MCF 10A (cell line): ENCODE data around the gene FAM240A. TPM values are rescaled to one million over a fixed set of nuclear protein-coding genes. Genes with fewer than 3 reads are reported as not detected.

Experiments used
- BruUV-seq: library from RNA; stranded (reverse); fragments of 400-500 nt; replicated peaks from 2 replicates; lab custom pipeline; 2021; lab: Mats Ljungman, UMichigan
- CTCF ChIA-PET: fragments of 300-600 bp; sonication (Branson Sonifier 250); formaldehyde crosslinking; extraction: SDS; loops from one replicate; lab custom pipeline; 2021; ENCODE audit warnings: antibody characterized with exemption, inconsistent platforms; lab: Yijun Ruan, JAX
- POLR2A ChIA-PET: fragments of 300-600, 350-650 bp; sonication (Branson Sonifier 250); formaldehyde crosslinking; extraction: SDS; loops from one replicate; lab custom pipeline; 2020; ENCODE audit warnings: antibody characterized with exemption, inconsistent platforms; lab: Yijun Ruan, JAX
- DNase-seq: peaks from one replicate; pipeline ENCODE4 v3.0.0-alpha.2; 2018; ENCODE audit not compliant: unreplicated experiment
- H3K27ac Mint-ChIP-seq: one replicate; pipeline ENCODE4 v1.8.0; 2022; ENCODE audit warnings: mild to moderate bottlenecking, low read depth, mixed read lengths; ENCODE audit not compliant: unreplicated experiment
- H3K27me3 Mint-ChIP-seq: one replicate; pipeline ENCODE4 v1.8.0; 2022; ENCODE audit warnings: mixed read lengths; ENCODE audit not compliant: insufficient read depth, unreplicated experiment
- H3K36me3 Mint-ChIP-seq: one replicate; pipeline ENCODE4 v1.8.0; 2022; ENCODE audit warnings: mild to moderate bottlenecking, moderate library complexity, mixed read lengths; ENCODE audit not compliant: insufficient read depth, unreplicated experiment
- H3K4me1 Mint-ChIP-seq: one replicate; pipeline ENCODE4 v1.8.0; 2022; ENCODE audit warnings: mixed read lengths; ENCODE audit not compliant: insufficient read depth, unreplicated experiment
- H3K4me3 Mint-ChIP-seq: one replicate; pipeline ENCODE4 v1.8.0; 2022; ENCODE audit warnings: mild to moderate bottlenecking, moderate library complexity, mixed read lengths; ENCODE audit not compliant: unreplicated experiment
- H3K9me3 Mint-ChIP-seq: one replicate; pipeline ENCODE4 v1.8.0; 2022; ENCODE audit warnings: mixed read lengths; ENCODE audit not compliant: unreplicated experiment
- CTCF ChIP-seq: fragments of 200-600 bp; IDR thresholded peaks from one replicate; pipeline ENCODE4 v1.8.0; 2022; ENCODE audit warnings: antibody characterized with exemption, mild to moderate bottlenecking; ENCODE audit not compliant: unreplicated experiment
- intact Hi-C: fragments of 100-400 bp; cut with micrococcal nuclease; formaldehyde crosslinking; loops from 2 replicates; pipeline ENCODE4 v1.14.1; 2022
- total RNA-seq: library from RNA; stranded (reverse); gene quantifications from 2 replicates; pipeline ENCODE4 v1.2.3, GENCODE V29; 2022

Gene FAM240A
- total RNA-seq, 1 experiment from 2014 or later: not detected

DNA sequence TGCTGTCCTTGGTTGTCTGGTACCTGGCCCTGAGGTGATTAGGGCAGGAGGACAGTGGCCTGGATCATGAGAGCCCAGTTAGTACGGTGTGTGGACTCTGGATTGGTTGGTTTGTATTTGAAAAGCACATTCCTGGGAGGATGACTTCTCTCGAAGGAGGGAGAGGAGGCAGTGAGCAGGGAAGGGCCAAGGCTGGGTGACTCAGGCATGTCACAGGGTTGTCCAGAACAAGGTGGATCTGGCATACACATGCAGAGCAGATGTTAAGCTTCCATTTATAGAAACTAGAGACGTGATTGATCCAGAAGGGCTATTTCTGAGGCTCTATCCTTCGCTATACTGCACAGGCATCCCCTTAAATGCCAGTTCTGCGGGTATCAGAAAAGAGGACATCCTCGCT lies 34.4 kb downstream of the FAM240A start:
- no peaks in the 10 kb centered on the region for H3K27me3 Mint-ChIP-seq
- H3K4me1 Mint-ChIP-seq: peaks cover 10% of the 10 kb centered on the region
- ChIA-PET POLR2A (interaction anchor here (1.1 to 1.3 kb wide), 2 partner anchors 14 to 18 kb away, joined by 3 to 4 read pairs; no protein-coding TSS in a partner anchor), CTCF (no interaction called here)
- H3K9me3 Mint-ChIP-seq: peaks cover 12% of the 10 kb centered on the region
- no peak overlapping the region for H3K4me3 Mint-ChIP-seq
- intact Hi-C loops: no loop called here
- H3K36me3 Mint-ChIP-seq: peaks cover 7% of the 10 kb centered on the region
- DNase-seq: peak; percentile 39
- no TSS peak for BruUV-seq
- peak overlapping the region; percentile 60 for H3K27ac Mint-ChIP-seq
- no peak for TF ChIP-seq CTCF

GRCh38 chr3:46648096-46648495 lies 35.8 kb downstream of the FAM240A start:
- Mint-ChIP-seq H3K27ac (no peak overlapping the region), H3K4me1 (peaks cover 10% of the 10 kb centered on the region), H3K27me3 (no peaks in the 10 kb centered on the region), H3K36me3 (peaks cover 7% of the 10 kb centered on the region), H3K9me3 (peaks cover 12% of the 10 kb centered on the region), H3K4me3 (no peak overlapping the region)
- POLR2A ChIA-PET: no interaction called here
- DNase-seq: no peak
- intact Hi-C loops: no loop called here
- no peak for TF ChIP-seq CTCF
- CTCF ChIA-PET: no interaction called here
- BruUV-seq: no TSS peak

GRCh38 chr3:46649436-46649835 lies 37.1 kb downstream of the FAM240A start:
- no peak for DNase-seq
- Mint-ChIP-seq H3K27me3 (peaks cover 1% of the 10 kb centered on the region), H3K36me3 (peaks cover 7% of the 10 kb centered on the region), H3K27ac (no peak overlapping the region), H3K4me1 (peaks cover 10% of the 10 kb centered on the region), H3K9me3 (peaks cover 12% of the 10 kb centered on the region), H3K4me3 (no peak overlapping the region)
- CTCF ChIA-PET: interaction anchor here (0.6 to 0.7 kb wide), 2 partner anchors 11 to 159 kb away, joined by 3 to 4 read pairs; no protein-coding TSS in a partner anchor
- TF ChIP-seq CTCF: no peak
- POLR2A ChIA-PET: interaction anchor here (0.6 kb wide), 1 partner anchor 406 kb away, joined by 3 read pairs; no protein-coding TSS in a partner anchor
- intact Hi-C loops: no loop called here
- no TSS peak for BruUV-seq

DNA sequence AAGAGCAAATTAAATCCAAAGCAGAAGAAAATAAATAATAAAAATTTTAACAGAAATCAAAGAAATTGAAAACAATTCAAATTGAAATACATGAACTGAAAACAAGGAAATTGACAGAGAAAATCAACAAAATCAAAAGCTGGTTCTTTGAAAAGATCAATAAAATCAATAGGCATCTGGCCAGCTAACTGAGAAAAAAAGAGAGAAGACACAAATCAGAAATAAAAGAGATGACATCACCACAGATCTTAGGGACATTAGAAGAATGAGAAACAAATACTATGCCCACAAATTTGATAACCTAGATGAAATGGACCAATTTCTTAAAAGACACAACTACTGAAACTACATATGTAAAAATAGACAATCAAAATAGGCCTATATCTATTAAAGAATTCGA lies 38.8 kb downstream of the FAM240A start:
- BruUV-seq: no TSS peak
- ChIA-PET POLR2A (interaction anchor here (1.0 kb wide), 1 partner anchor 10 kb away, joined by 3 read pairs; no protein-coding TSS in a partner anchor), CTCF (interaction anchor here (0.7 kb wide), 1 partner anchor 10 kb away, joined by 3 read pairs; no protein-coding TSS in a partner anchor)

More for the DNA sequence above, 38.8 kb downstream of the FAM240A start:
- no peak overlapping the region for H3K4me3 Mint-ChIP-seq
- no peak for DNase-seq
- peaks cover 14% of the 10 kb centered on the region for H3K27me3 Mint-ChIP-seq
- intact Hi-C loops: no loop called here
- no peak overlapping the region for H3K27ac Mint-ChIP-seq
- peaks cover 12% of the 10 kb centered on the region for H3K9me3 Mint-ChIP-seq
- H3K36me3 Mint-ChIP-seq: peaks cover 7% of the 10 kb centered on the region
- H3K4me1 Mint-ChIP-seq: peaks cover 10% of the 10 kb centered on the region
- no peak for TF ChIP-seq CTCF
